ENCODE data around the gene DDB1. TPM values are rescaled to one million over a fixed set of nuclear protein-coding genes. Genes with fewer than 3 reads are reported as not detected.

Gene DDB1
- polyA plus RNA-seq, 3 donors: 54.1 to 97.2 (median 86.6) TPM

DNA sequence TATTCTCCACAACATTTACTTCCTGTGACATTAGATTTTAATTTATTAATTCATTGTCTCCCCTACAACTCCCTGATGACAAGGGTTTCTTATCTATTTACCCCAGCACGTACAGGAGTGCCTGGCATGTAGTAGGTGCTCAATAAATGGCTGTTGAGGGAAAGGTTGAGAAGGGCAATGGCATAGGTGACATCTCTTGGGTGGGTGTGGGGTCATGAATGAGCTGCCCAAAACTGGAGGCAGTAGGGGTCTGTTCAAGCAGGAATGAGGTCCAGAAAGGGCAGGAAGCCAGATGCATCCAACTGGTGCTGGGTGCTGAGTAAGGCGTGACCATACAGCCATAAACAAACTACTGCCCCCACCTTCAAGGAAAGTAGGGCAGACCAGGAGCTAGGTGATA, 40.5 kb downstream of the DDB1 start:
- Histone ChIP-seq H3K27me3 (ENCODE audit: control insufficient read depth in 2 of 2, insufficient read depth in 2 of 2, low read length in 2 of 2) (peaks cover 20 to 44% of the 10 kb centered on the region in 2 donors), H3K9ac (ENCODE audit: insufficient read depth, low read length, poor library complexity, severe bottlenecking) (no peak overlapping the region), H3K4me1 (ENCODE audit: control insufficient read depth in 1 of 2, insufficient read depth in 2 of 2, low read length in 2 of 2) (peaks cover 22 to 25% of the 10 kb centered on the region in 2 donors), H3K9me3 (replicated peaks in 1 of 2; ENCODE audit: control insufficient read depth in 1 of 2, insufficient read depth in 1 of 2, low read length in 2 of 2) (no peaks in the 10 kb centered on the region), H4K20me1 (ENCODE audit: insufficient read depth, low read length) (no peaks in the 10 kb centered on the region), H3K79me2 (ENCODE audit: insufficient read depth, low read length) (no peaks in the 10 kb centered on the region), H3K36me3 (replicated peaks in 1 of 2; ENCODE audit: control insufficient read depth in 1 of 2, insufficient read depth in 2 of 2, low read length in 2 of 2) (no peaks in the 10 kb centered on the region), H3K4me3 (replicated peaks in 1 of 3; ENCODE audit: low read depth in 2 of 3, low read length in 3 of 3) (no peak overlapping the region), H2AFZ (ENCODE audit: insufficient read depth, low read depth, low read length, poor library complexity, severe bottlenecking) (no peak overlapping the region), H3K27ac (ENCODE audit: low read depth in 1 of 2, low read length in 2 of 2) (no peak overlapping the region), H3K4me2 (replicated peaks; ENCODE audit: extremely low read depth, low read length, poor library complexity, severe bottlenecking) (no peak overlapping the region)
- H3K4me1 Mint-ChIP-seq: peaks cover 21% of the 10 kb centered on the region
- H3K9me3 Mint-ChIP-seq: peaks cover 0 to 7% (median 4%) of the 10 kb centered on the region in 7 donors
- no peak for DNase-seq
- peaks cover 9 to 10% of the 10 kb centered on the region in 2 donors for H3K36me3 Mint-ChIP-seq
- H3K27ac Mint-ChIP-seq: peak overlapping the region in 1 of 7 donors; percentile 30
- 100% methylated on average over 1 of the region's 2 CpGs for WGBS (ENCODE audit: insufficient coverage)
- H3K27me3 Mint-ChIP-seq (ENCODE audit: low read depth in 3 of 3): peaks cover 43 to 53% (median 46%) of the 10 kb centered on the region in 3 donors
- TF ChIP-seq, protein P1, sequence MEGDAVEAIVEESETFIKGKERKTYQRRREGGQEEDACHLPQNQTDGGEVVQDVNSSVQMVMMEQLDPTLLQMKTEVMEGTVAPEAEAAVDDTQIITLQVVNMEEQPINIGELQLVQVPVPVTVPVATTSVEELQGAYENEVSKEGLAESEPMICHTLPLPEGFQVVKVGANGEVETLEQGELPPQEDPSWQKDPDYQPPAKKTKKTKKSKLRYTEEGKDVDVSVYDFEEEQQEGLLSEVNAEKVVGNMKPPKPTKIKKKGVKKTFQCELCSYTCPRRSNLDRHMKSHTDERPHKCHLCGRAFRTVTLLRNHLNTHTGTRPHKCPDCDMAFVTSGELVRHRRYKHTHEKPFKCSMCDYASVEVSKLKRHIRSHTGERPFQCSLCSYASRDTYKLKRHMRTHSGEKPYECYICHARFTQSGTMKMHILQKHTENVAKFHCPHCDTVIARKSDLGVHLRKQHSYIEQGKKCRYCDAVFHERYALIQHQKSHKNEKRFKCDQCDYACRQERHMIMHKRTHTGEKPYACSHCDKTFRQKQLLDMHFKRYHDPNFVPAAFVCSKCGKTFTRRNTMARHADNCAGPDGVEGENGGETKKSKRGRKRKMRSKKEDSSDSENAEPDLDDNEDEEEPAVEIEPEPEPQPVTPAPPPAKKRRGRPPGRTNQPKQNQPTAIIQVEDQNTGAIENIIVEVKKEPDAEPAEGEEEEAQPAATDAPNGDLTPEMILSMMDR (IDR thresholded peaks at IDR 0.05): no peak
- H3K4me3 Mint-ChIP-seq: peak overlapping the region in 1 of 2 donors; percentile 75
- intact Hi-C loops (cut with micrococcal nuclease): no loop called here

DNA sequence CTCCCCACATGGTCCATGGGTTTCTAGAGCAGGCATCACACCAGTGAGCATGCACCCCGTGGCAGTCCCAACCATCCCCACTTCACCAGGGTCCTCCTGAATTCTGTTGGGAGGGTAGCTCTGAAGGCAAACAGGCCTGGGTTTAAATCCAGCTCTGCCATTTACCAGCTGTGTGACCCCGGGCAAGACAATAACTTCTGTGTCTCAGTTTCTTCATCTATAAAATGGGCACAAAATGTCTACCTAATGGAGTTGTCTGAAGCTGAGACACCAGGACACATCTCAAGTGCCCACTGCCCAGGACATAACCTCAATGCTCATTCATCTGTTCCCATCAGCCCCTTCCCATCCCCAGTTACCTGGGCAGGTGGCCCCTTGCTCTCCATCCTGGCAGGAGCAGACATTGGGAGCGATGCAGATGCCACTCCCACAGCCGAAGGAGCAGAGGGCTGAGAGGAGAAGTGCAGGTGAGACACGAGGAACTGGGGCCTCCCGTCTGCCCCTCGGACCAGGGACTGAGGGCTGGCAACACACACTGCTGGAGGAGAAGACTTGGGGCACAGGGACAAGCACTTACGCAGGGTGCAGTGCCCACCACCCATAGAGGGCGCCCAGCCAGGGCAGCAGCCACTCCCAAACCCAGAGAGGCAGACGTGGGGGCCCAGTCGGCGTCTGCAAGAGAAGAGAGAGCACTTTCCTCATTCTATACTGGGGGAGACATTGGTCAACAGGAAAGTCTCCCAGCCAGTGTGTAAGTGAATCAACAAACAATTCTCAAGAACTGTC, 41.8 kb downstream of the DDB1 start:
- no peaks in the 10 kb centered on the region for H4K20me1 ChIP-seq (ENCODE audit: insufficient read depth, low read length)
- Mint-ChIP-seq H3K9me3 (peaks cover 0 to 6% (median 4%) of the 10 kb centered on the region in 7 donors), H3K27ac (no peak overlapping the region), H3K36me3 (peaks cover 0 to 4% of the 10 kb centered on the region in 2 donors), H3K4me3 (no peak overlapping the region), H3K4me1 (peaks cover 21% of the 10 kb centered on the region), H3K27me3 (ENCODE audit: low read depth in 3 of 3) (peaks cover 37 to 45% (median 40%) of the 10 kb centered on the region in 3 donors)
- H3K27me3 ChIP-seq (ENCODE audit: control insufficient read depth in 2 of 2, insufficient read depth in 2 of 2, low read length in 2 of 2): peaks cover 20 to 43% of the 10 kb centered on the region in 2 donors
- H3K4me3 ChIP-seq (replicated peaks in 1 of 3; ENCODE audit: low read depth in 2 of 3, low read length in 3 of 3): no peak overlapping the region
- H3K27ac ChIP-seq (ENCODE audit: low read depth in 1 of 2, low read length in 2 of 2): no peak overlapping the region
- 86% methylated on average over 9 of the region's 12 CpGs for WGBS (ENCODE audit: insufficient coverage)
- H3K4me1 ChIP-seq (ENCODE audit: control insufficient read depth in 1 of 2, insufficient read depth in 2 of 2, low read length in 2 of 2): peaks cover 22 to 25% of the 10 kb centered on the region in 2 donors
- H3K9me3 ChIP-seq (replicated peaks in 1 of 2; ENCODE audit: control insufficient read depth in 1 of 2, insufficient read depth in 1 of 2, low read length in 2 of 2): no peaks in the 10 kb centered on the region
- H3K4me2 ChIP-seq (replicated peaks; ENCODE audit: extremely low read depth, low read length, poor library complexity, severe bottlenecking): no peak overlapping the region
- H3K9ac ChIP-seq (ENCODE audit: insufficient read depth, low read length, poor library complexity, severe bottlenecking): no peak overlapping the region
- TF ChIP-seq, protein P1 (IDR thresholded peaks at IDR 0.05): no peak
- DNase-seq: no peak
- intact Hi-C loops (cut with micrococcal nuclease): no loop called here
- no peak overlapping the region for H2AFZ ChIP-seq (ENCODE audit: insufficient read depth, low read depth, low read length, poor library complexity, severe bottlenecking)
- no peaks in the 10 kb centered on the region for H3K36me3 ChIP-seq (replicated peaks in 1 of 2; ENCODE audit: control insufficient read depth in 1 of 2, insufficient read depth in 2 of 2, low read length in 2 of 2)
- no peaks in the 10 kb centered on the region for H3K79me2 ChIP-seq (ENCODE audit: insufficient read depth, low read length)

Data from CD14-positive monocyte (primary cell).